Activated CD4-positive, alpha-beta memory T cell treated with anti-CD3 and anti-CD28 coated beads, Interleukin-2, amount 10 ng/mL, durations not matched to agents 7 days and 5 days (primary cell): ENCODE measurements around the gene PLBD2. TPM values are rescaled to one million over a fixed set of nuclear protein-coding genes. Genes with fewer than 3 reads are reported as not detected.

Source experiments
- CTCF ChIA-PET: fragments of 350-600 bp; sonication (Branson Sonifier 250); formaldehyde crosslinking; loops from one replicate; lab custom pipeline; 2021; ENCODE audit warnings: antibody characterized with exemption, inconsistent platforms; lab: Charles Lee
- POLR2A ChIA-PET: fragments of 350-600 bp; sonication (Branson Sonifier 250); formaldehyde crosslinking; loops from one replicate; lab custom pipeline; 2021; ENCODE audit warnings: antibody characterized with exemption; lab: Charles Lee
- DNase-seq: peaks from one replicate; pipeline ENCODE4 v3.0.0-alpha.2; 2020
- H3K27ac Mint-ChIP-seq: one replicate; pipeline ENCODE4 v1.8.0; 2021; ENCODE audit warnings: mild to moderate bottlenecking, mixed read lengths
- H3K27me3 Mint-ChIP-seq: one replicate; pipeline ENCODE4 v1.8.0; 2021; ENCODE audit warnings: mixed read lengths
- H3K36me3 Mint-ChIP-seq: one replicate; pipeline ENCODE4 v1.8.0; 2021; ENCODE audit warnings: low read depth, mixed read lengths
- H3K4me1 Mint-ChIP-seq: one replicate; pipeline ENCODE4 v1.8.0; 2021; ENCODE audit warnings: mixed read lengths
- H3K4me3 Mint-ChIP-seq: one replicate; pipeline ENCODE4 v1.8.0; 2021; ENCODE audit warnings: mild to moderate bottlenecking, mixed read lengths
- H3K9me3 Mint-ChIP-seq: one replicate; pipeline ENCODE4 v1.8.0; 2021; ENCODE audit warnings: mixed read lengths
- total RNA-seq, 2 experiments: library from RNA; stranded (reverse); gene quantifications; one replicate each; pipeline ENCODE4 v1.2.3, GENCODE V29; 2021

The PLBD2 gene
- total RNA-seq, 2 experiments from 2014 or later: 9.9 to 10.9 TPM

DNA sequence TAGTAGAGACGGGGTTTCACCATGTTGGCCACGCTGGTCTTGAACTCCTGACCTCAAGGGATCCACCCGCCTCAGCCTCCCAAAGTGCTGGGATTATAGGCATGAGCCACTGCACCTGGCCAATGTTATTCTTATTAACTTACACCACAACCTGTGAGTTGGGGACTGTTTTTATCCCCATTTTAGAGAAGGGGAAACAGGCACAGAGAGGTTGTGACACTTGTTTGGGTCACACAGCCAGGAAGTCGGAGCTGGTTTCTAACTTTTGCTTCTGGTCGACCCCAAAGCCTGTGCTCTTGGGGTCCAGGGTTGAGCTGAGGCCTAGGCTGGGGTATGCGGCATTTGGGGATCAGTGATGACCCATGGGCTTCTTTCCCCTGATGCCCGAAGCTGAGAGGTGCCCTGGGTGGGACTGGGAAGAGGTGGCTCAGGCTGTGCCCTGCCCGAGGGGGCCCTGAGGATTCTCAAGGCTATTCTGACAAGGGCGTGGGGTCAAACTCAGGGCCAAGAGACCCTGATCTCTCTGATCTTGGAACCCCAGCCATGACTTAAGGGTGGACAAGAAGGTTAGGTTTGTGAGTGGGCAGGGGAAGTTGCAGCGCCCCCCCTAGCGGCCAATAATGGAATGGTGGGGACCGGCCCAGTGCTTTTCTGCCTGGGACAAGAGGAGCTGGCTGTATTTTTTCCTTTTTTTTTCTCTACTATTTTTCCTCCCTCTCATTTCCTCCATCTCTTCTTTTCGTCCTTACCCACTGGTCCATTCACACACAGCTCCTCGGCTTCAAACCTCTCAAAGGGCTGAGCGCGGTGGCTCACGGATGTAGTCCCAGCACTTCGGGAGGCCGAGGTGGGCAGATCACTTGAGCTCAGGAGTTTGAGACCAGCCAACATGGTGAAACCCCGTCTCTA lies 66.8 kb downstream of the PLBD2 start:
- H3K4me1 Mint-ChIP-seq: peaks cover 10% of the 10 kb centered on the region
- no peaks in the 10 kb centered on the region for H3K36me3 Mint-ChIP-seq
- POLR2A ChIA-PET: no interaction called here
- H3K4me3 Mint-ChIP-seq: no peak overlapping the region
- peak; percentile 58 for DNase-seq
- no peak overlapping the region for H3K27ac Mint-ChIP-seq
- H3K27me3 Mint-ChIP-seq: peaks cover 8% of the 10 kb centered on the region
- CTCF ChIA-PET: interaction anchor here (0.5 to 2.3 kb wide), 20 partner anchors 11 to 287 kb away, joined by 3 to 17 read pairs (median 4); partner anchors contain the start of gene PLBD2
- H3K9me3 Mint-ChIP-seq: no peaks in the 10 kb centered on the region

DNA sequence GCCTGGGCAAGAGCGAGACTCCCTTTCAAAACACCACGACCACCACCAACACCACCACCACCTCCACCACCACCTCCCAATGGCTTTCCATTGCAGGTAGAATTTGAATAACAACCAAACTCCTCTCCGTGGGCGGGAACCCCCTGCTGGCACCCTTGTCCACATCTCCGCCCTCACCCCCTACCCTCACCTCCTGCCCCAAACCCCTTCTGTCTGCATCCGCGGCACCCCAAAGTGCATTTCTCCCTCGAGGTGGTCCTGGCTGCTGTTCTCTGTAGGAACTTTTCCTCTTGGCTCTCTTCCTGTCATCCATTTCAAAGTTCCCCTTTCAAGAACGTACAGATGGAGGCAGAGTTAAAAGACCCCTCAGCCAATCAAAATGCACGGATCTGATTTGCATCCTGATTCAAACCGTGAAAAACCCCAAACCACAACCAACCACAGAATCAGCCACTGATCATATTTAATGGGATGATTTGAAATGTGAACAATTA lies 67.6 kb downstream of the PLBD2 start:
- no peak overlapping the region for H3K27ac Mint-ChIP-seq
- H3K27me3 Mint-ChIP-seq: peaks cover 10% of the 10 kb centered on the region
- H3K36me3 Mint-ChIP-seq: no peaks in the 10 kb centered on the region
- H3K9me3 Mint-ChIP-seq: no peaks in the 10 kb centered on the region
- H3K4me3 Mint-ChIP-seq: no peak overlapping the region
- ChIA-PET CTCF (interaction anchor here (0.5 to 2.3 kb wide), 18 partner anchors 12 to 288 kb away, joined by 3 to 17 read pairs (median 5); partner anchors contain the start of gene PLBD2), POLR2A (no interaction called here)
- peaks cover 10% of the 10 kb centered on the region for H3K4me1 Mint-ChIP-seq
- DNase-seq: no peak

- H3K4me1 Mint-ChIP-seq: no peaks in the 10 kb centered on the region
- ChIA-PET POLR2A (no interaction called here), CTCF (interaction anchor here (0.7 kb wide), 1 partner anchor 338 kb away, joined by 3 read pairs; no protein-coding TSS in a partner anchor)
Observed at GRCh38 chr12:113427882-113428281, 69.5 kb downstream of the PLBD2 start.

DNA sequence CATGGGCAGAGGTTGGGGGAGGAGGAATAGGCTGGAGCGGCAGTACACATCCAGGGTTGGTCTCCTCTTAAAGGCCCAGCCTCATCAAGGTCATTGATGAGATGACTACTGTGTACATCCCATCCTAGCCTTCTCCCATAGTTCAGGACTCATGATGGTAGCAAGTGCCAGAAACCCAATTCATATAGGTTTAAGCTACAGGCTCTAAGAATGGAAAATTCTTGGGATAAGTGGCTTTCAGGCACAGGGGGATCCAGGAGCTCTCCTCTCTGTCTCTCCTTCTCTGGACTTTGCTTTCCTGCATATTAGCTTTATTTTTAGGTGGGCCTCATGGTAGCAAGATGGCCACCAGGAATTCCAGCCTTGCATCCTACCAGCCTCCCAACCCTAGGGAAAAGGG lies 70.1 kb downstream of the PLBD2 start:
- CTCF ChIA-PET: no interaction called here
- Mint-ChIP-seq H3K4me1 (no peaks in the 10 kb centered on the region), H3K36me3 (no peaks in the 10 kb centered on the region), H3K9me3 (no peaks in the 10 kb centered on the region), H3K4me3 (no peak overlapping the region), H3K27me3 (peaks cover 14% of the 10 kb centered on the region), H3K27ac (no peak overlapping the region)
- POLR2A ChIA-PET: no interaction called here
- no peak for DNase-seq

More at GRCh38 chr12:113427882-113428281, 69.5 kb downstream of the PLBD2 start:
- no peak overlapping the region for H3K27ac Mint-ChIP-seq
- H3K4me3 Mint-ChIP-seq: no peak overlapping the region
- no peak for DNase-seq
- H3K36me3 Mint-ChIP-seq: no peaks in the 10 kb centered on the region
- H3K9me3 Mint-ChIP-seq: no peaks in the 10 kb centered on the region
- H3K27me3 Mint-ChIP-seq: peaks cover 14% of the 10 kb centered on the region

GRCh38 chr12:113432986-113433385 lies 74.6 kb downstream of the PLBD2 start:
- Mint-ChIP-seq H3K4me1 (no peaks in the 10 kb centered on the region), H3K27me3 (peaks cover 12% of the 10 kb centered on the region), H3K27ac (no peak overlapping the region), H3K4me3 (no peak overlapping the region), H3K36me3 (no peaks in the 10 kb centered on the region), H3K9me3 (no peaks in the 10 kb centered on the region)
- CTCF ChIA-PET: no interaction called here
- DNase-seq: no peak
- POLR2A ChIA-PET: no interaction called here

GRCh38 chr12:113435367-113435766 lies 77.0 kb downstream of the PLBD2 start:
- Mint-ChIP-seq H3K4me1 (no peaks in the 10 kb centered on the region), H3K9me3 (no peaks in the 10 kb centered on the region), H3K27ac (no peak overlapping the region), H3K4me3 (no peak overlapping the region), H3K27me3 (peaks cover 8% of the 10 kb centered on the region), H3K36me3 (no peaks in the 10 kb centered on the region)
- DNase-seq: no peak
- CTCF ChIA-PET: no interaction called here
- POLR2A ChIA-PET: no interaction called here

- no peak for DNase-seq
- Mint-ChIP-seq H3K36me3 (no peaks in the 10 kb centered on the region), H3K4me1 (no peaks in the 10 kb centered on the region), H3K27ac (no peak overlapping the region), H3K4me3 (no peak overlapping the region), H3K27me3 (peaks cover 2% of the 10 kb centered on the region), H3K9me3 (no peaks in the 10 kb centered on the region)
- POLR2A ChIA-PET: no interaction called here
- CTCF ChIA-PET: no interaction called here
Observed at GRCh38 chr12:113436586-113436985, 78.2 kb downstream of the PLBD2 start.

- Mint-ChIP-seq H3K4me1 (no peaks in the 10 kb centered on the region), H3K27me3 (peaks cover 2% of the 10 kb centered on the region), H3K9me3 (no peaks in the 10 kb centered on the region), H3K27ac (no peak overlapping the region), H3K36me3 (no peaks in the 10 kb centered on the region), H3K4me3 (no peak overlapping the region)
- CTCF ChIA-PET: no interaction called here
- no peak for DNase-seq
- POLR2A ChIA-PET: no interaction called here
Observed at GRCh38 chr12:113436993-113437728, 78.8 kb downstream of the PLBD2 start.

GRCh38 chr12:113437729-113438100 lies 79.3 kb downstream of the PLBD2 start:
- Mint-ChIP-seq H3K9me3 (no peaks in the 10 kb centered on the region), H3K36me3 (no peaks in the 10 kb centered on the region), H3K4me1 (no peaks in the 10 kb centered on the region), H3K4me3 (no peak overlapping the region), H3K27me3 (no peaks in the 10 kb centered on the region), H3K27ac (no peak overlapping the region)
- ChIA-PET CTCF (no interaction called here), POLR2A (no interaction called here)
- DNase-seq: no peak

DNA sequence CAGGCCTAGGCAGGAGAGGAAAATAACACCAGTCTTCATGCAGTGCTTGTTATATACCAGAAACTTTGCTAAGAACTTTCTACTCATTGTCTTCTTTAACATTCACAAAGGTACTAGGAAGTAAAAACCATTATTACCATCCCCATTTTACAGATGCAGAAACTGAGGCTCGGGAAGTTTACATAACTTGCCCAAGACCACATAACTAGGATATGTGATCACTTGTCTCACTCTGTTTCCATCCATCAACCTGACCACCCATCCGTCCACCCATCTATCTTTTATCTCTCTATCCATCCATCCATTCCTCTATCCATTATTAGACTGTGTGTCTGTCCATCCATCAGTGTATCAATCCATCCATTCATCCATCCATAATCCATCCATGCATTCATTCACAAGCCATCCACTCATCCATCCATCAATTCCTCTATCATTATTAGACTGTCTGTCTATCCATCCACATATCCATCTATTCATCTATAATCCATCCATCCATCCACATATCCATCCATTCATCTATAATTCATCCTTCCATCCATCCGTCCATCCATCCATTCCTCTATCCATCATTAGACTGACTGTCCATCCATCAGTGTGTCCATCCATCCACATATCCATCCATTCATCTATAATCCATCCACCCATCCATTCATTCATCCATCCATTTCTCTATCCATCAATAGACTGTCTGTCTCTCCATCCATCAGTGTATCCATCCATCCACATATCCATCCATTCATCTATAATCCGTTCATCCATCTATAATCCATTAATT lies 80.3 kb downstream of the PLBD2 start:
- ChIA-PET POLR2A (no interaction called here), CTCF (no interaction called here)
- no peak overlapping the region for H3K4me3 Mint-ChIP-seq
- H3K9me3 Mint-ChIP-seq: no peaks in the 10 kb centered on the region
- no peak overlapping the region for H3K27ac Mint-ChIP-seq
- DNase-seq: no peak
- no peaks in the 10 kb centered on the region for H3K4me1 Mint-ChIP-seq
- no peaks in the 10 kb centered on the region for H3K27me3 Mint-ChIP-seq
- H3K36me3 Mint-ChIP-seq: no peaks in the 10 kb centered on the region

DNA sequence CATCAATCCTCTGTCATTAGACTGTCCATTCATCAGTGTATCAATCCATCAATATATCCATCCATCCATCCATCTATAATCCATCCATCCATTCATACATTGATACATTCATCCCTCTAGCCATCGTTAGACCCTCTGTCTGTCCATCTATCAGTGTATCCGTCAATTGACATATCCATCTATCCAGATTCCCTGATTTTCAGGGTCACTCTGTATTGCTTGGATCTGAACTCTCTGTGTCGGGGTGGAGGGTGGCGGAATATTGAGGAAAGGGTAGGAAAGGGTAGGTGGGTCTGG lies 80.9 kb downstream of the PLBD2 start:
- Mint-ChIP-seq H3K27me3 (no peaks in the 10 kb centered on the region), H3K36me3 (no peaks in the 10 kb centered on the region), H3K4me1 (no peaks in the 10 kb centered on the region), H3K27ac (no peak overlapping the region), H3K9me3 (no peaks in the 10 kb centered on the region), H3K4me3 (no peak overlapping the region)
- DNase-seq: no peak
- ChIA-PET CTCF (no interaction called here), POLR2A (no interaction called here)

DNA sequence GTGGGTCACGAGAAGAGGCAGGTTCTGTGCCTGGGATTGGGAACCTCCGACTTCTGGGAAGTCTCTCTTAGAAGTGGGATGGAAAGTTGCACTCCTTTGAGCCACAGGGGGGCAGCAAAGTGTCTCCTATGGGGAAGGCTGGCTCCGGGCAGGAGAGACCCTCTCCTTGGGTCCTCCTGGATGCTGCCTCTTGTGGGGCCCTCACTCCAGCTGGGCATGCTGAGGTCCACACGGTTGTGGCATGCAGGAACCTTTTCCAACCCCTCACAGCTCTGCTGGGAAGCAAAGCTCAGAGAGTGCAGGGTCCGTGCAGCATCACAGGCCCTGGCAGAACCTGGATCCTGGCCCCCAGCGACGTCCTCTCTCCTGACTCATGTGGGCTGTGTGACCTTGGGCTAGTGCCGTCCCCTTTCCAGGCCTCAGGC lies 81.2 kb downstream of the PLBD2 start:
- Mint-ChIP-seq H3K4me3 (no peak overlapping the region), H3K9me3 (no peaks in the 10 kb centered on the region), H3K36me3 (no peaks in the 10 kb centered on the region), H3K27me3 (no peaks in the 10 kb centered on the region), H3K27ac (no peak overlapping the region), H3K4me1 (no peaks in the 10 kb centered on the region)
- CTCF ChIA-PET: interaction anchor here (0.6 kb wide), 1 partner anchor 497 kb away, joined by 3 read pairs; no protein-coding TSS in a partner anchor
- DNase-seq: no peak
- POLR2A ChIA-PET: no interaction called here

DNA sequence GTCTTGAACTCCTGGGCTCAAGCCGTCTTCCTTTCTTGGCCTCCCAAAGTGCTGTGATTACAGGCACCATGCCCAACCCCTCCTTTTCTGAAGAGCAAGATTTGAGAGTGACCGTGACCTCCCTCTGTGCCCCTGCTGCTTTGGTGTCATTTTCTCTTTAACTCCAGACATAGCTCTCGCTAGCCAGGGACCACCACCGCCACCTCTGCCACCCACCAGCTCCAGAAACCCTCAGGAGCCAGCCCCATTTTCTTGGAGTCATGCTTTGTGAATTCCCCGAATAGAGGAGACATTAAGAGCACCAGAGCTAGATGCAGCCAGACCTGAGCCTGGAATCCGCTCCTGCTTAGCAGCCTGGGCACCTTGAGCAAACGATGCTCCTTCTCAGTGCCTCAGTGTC lies 81.9 kb downstream of the PLBD2 start:
- no peak for DNase-seq
- H3K36me3 Mint-ChIP-seq: no peaks in the 10 kb centered on the region
- no peaks in the 10 kb centered on the region for H3K9me3 Mint-ChIP-seq
- H3K27me3 Mint-ChIP-seq: no peaks in the 10 kb centered on the region
- ChIA-PET CTCF (no interaction called here), POLR2A (no interaction called here)
- H3K4me1 Mint-ChIP-seq: no peaks in the 10 kb centered on the region
- H3K4me3 Mint-ChIP-seq: no peak overlapping the region
- no peak overlapping the region for H3K27ac Mint-ChIP-seq
